OCI-LY3 (cell line): ENCODE results near the gene TAF1A.

Experiments
- H2AFZ ChIP-seq: fragments of 200-600, 300-600 bp; shearing (Covaris generic); 2 replicates; pipeline ENCODE4 v1.6.0; 2014; ENCODE audit warnings: antibody characterized with exemption, low read depth, low read length
- H3K27ac ChIP-seq: fragments of 200-600, 300-600 bp; sonication (generic); 2 replicates; pipeline ENCODE4 v1.5.1; 2014; ENCODE audit warnings: mild to moderate bottlenecking, low read length, moderate library complexity, mixed read lengths
- H3K27me3 ChIP-seq: fragments of 200-600, 300-600 bp; sonication (generic); 2 replicates; pipeline ENCODE4 v1.6.1; 2014; ENCODE audit warnings: low read depth, low read length, mixed read lengths
- H3K36me3 ChIP-seq: fragments of 200-600, 300-600 bp; sonication (generic); replicated peaks from 2 replicates; pipeline ENCODE3; 2014; ENCODE audit warnings: low read depth, low read length, mixed read lengths
- H3K4me1 ChIP-seq: fragments of 300-600, 200-600 bp; sonication (generic); 2 replicates; pipeline ENCODE4 v1.6.1; 2014; ENCODE audit warnings: low read length, mixed read lengths
- H3K4me2 ChIP-seq: fragments of 200-600, 300-600 bp; sonication (generic); 2 replicates; pipeline ENCODE4 v1.6.1; 2014; ENCODE audit warnings: low read length, mixed read lengths
- H3K4me3 ChIP-seq: fragments of 300-600, 200-600 bp; sonication (generic); 2 replicates; pipeline ENCODE4 v1.5.1; 2014; ENCODE audit warnings: antibody characterized with exemption, mild to moderate bottlenecking, low read length, moderate library complexity
- H3K79me2 ChIP-seq: fragments of 300-600, 200-600 bp; shearing (Covaris generic); 2 replicates; pipeline ENCODE4 v1.6.1; 2014; ENCODE audit warnings: mild to moderate bottlenecking, low read length, mixed read lengths
- H3K9ac ChIP-seq: fragments of 300-600, 200-600 bp; shearing (Covaris generic); 2 replicates; pipeline ENCODE4 v1.6.0; 2014; ENCODE audit warnings: mild to moderate bottlenecking, low read length, moderate library complexity
- H3K9me3 ChIP-seq: fragments of 200-600, 300-600 bp; shearing (Covaris generic); 2 replicates; pipeline ENCODE4 v1.6.1; 2014; ENCODE audit warnings: low read length, mixed read lengths; ENCODE audit not compliant: insufficient read depth
- H4K20me1 ChIP-seq: fragments of 200-600, 300-600 bp; sonication (generic); 2 replicates; pipeline ENCODE4 v1.6.1; 2016; ENCODE audit warnings: low read length, mixed read lengths; ENCODE audit not compliant: insufficient read depth
- EZH2phosphoT487 ChIP-seq: fragments of 200-600 bp; shearing (Covaris generic); IDR thresholded peaks from 2 replicates; pipeline ENCODE4 v1.6.1; 2018; ENCODE audit warnings: antibody characterized with exemption, mixed run types, low read depth
- TF ChIP-seq, protein P1 (sequence below): fragments of 200-600, 300-600 bp; sonication (generic); IDR thresholded peaks from 2 replicates; pipeline ENCODE4 v1.5.1; 2014; ENCODE audit warnings: antibody characterized with exemption, low read length, low read depth

The TAF1A gene

DNA sequence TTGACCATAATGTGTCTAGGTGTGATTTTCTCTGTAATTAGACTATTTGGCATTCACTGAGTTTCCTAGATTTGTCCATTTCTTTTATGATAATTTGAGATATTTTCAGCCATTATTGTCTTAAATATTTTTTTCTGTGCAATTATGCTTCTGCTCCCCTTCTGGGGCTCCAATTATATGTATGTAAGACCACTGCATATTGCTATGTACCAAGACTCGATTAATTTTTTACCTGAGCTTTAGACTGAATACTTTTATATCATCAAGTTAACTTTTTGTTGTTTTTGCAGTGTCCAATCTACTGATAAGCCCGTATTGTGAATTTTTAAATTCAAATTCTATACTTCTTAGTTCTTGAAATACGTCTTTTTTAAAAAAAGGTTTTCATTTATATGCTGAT, 5.1 kb upstream of the TAF1A start:
- Histone ChIP-seq H4K20me1 (no peaks in the 10 kb centered on the region), H3K9me3 (no peaks in the 10 kb centered on the region), H3K4me2 (no peak overlapping the region), H3K4me1 (peaks cover 4% of the 10 kb centered on the region), H3K27ac (no peak overlapping the region), H3K9ac (no peak overlapping the region), H2AFZ (no peak overlapping the region), H3K4me3 (no peak overlapping the region), H3K79me2 (no peaks in the 10 kb centered on the region), H3K36me3 (no peaks in the 10 kb centered on the region), H3K27me3 (no peaks in the 10 kb centered on the region)
- no peak for TF ChIP-seq EZH2phosphoT487
- TF ChIP-seq, protein P1, sequence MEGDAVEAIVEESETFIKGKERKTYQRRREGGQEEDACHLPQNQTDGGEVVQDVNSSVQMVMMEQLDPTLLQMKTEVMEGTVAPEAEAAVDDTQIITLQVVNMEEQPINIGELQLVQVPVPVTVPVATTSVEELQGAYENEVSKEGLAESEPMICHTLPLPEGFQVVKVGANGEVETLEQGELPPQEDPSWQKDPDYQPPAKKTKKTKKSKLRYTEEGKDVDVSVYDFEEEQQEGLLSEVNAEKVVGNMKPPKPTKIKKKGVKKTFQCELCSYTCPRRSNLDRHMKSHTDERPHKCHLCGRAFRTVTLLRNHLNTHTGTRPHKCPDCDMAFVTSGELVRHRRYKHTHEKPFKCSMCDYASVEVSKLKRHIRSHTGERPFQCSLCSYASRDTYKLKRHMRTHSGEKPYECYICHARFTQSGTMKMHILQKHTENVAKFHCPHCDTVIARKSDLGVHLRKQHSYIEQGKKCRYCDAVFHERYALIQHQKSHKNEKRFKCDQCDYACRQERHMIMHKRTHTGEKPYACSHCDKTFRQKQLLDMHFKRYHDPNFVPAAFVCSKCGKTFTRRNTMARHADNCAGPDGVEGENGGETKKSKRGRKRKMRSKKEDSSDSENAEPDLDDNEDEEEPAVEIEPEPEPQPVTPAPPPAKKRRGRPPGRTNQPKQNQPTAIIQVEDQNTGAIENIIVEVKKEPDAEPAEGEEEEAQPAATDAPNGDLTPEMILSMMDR = no peak

DNA sequence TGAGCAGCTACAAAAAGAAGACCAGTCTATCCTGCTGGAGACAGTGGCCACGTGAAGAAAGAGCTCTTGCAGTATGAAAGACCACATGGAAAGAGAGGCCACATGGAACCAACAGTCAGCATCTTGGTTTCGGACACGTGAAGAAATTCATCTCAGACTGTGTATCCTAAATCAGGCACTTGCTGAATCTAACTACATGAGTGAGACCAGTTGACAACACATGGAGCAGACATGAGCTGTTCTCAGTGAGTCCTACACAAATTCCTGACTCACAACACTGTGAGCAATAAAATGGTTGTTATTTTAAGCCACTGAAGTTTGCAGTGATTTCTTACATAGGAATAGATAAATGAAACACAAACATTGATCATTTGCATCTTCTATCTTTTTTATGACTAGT, 2.4 kb upstream of the TAF1A start:
- Histone ChIP-seq H3K4me3 (no peak overlapping the region), H3K4me1 (peaks cover 13% of the 10 kb centered on the region), H3K27me3 (no peaks in the 10 kb centered on the region), H2AFZ (no peak overlapping the region), H3K4me2 (no peak overlapping the region), H3K9me3 (no peaks in the 10 kb centered on the region), H4K20me1 (no peaks in the 10 kb centered on the region), H3K9ac (no peak overlapping the region), H3K79me2 (peaks cover 18% of the 10 kb centered on the region), H3K27ac (no peak overlapping the region), H3K36me3 (peaks cover under 1% of the 10 kb centered on the region)
- TF ChIP-seq, protein P1 = no peak
- TF ChIP-seq EZH2phosphoT487 = no peak

DNA sequence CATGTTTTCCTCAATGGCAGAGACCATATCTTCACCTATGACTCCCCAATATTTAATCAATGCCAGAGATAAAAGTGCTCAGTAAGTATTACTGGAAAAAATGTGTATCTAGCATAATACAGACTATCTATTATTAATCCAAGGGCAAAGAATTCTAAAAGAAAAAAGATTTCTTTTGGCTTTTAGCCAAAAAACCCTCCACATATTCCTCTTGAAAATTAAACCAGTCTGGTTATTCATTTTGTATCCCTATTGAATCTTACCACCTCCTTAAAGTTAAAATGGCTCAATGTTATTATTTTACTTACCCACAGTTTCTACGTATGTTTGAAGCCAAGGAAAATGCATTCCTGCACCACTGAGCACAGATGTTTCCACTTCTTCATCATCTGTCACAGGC, 1.6 kb downstream of the TAF1A start:
- no peak overlapping the region for H3K9ac ChIP-seq
- no peak for TF ChIP-seq EZH2phosphoT487
- TF ChIP-seq, protein P1 = no peak
- H3K4me1 ChIP-seq = peaks cover 16% of the 10 kb centered on the region
- H3K9me3 ChIP-seq = no peaks in the 10 kb centered on the region
- peaks cover 29% of the 10 kb centered on the region for H3K79me2 ChIP-seq
- H3K27ac ChIP-seq = no peak overlapping the region
- peaks cover 28% of the 10 kb centered on the region for H3K36me3 ChIP-seq
- H3K4me2 ChIP-seq = peak overlapping the region; percentile 91
- no peaks in the 10 kb centered on the region for H3K27me3 ChIP-seq
- H4K20me1 ChIP-seq = no peaks in the 10 kb centered on the region
- H2AFZ ChIP-seq = no peak overlapping the region
- H3K4me3 ChIP-seq = no peak overlapping the region

DNA sequence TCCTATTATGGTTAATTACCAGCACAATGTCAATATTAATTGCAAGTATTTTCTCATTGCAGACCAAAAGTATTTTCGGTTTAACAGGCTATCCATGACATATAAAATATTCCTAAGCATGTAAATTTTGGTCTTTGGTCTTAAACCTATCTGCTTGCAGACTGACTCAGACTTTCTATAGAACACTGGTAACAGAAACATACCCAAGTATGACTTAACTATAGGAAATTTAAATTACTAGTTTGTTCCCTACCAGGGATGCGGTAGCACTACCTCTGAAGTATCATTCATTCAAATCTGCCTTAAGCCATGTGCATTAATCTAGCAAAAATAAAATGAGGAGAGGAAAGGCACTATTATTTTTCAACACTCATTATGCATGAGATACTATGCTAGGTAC, 2.9 kb downstream of the TAF1A start:
- Histone ChIP-seq H3K27me3 (no peaks in the 10 kb centered on the region), H3K36me3 (peaks cover 40% of the 10 kb centered on the region), H3K79me2 (peaks cover 38% of the 10 kb centered on the region), H3K4me3 (no peak overlapping the region), H2AFZ (no peak overlapping the region), H4K20me1 (no peaks in the 10 kb centered on the region), H3K9ac (no peak overlapping the region), H3K4me1 (peaks cover 29% of the 10 kb centered on the region), H3K4me2 (no peak overlapping the region), H3K27ac (no peak overlapping the region), H3K9me3 (no peaks in the 10 kb centered on the region)
- no peak for TF ChIP-seq EZH2phosphoT487
- TF ChIP-seq, protein P1 = no peak
